Stimulated activated CD4-positive, alpha-beta T cell treated with anti-CD3 and anti-CD28 coated beads, Interleukin-1b, Interleukin-23, amount 100 ng/mL, for 4 hours (primary cell): ENCODE measurements around the gene SLC16A4.
"Not testable (repeated sequence)": the region's sequence is repeated elsewhere in the genome, so short reads cannot be mapped to it uniquely, and the experiment has no call there.

Experiments
- DNase-seq, 2 donors: peaks; one replicate each; pipeline ENCODE4 v3.0.0-alpha.2; 2020; ENCODE audit warnings: low read depth in 2 of 2

Gene SLC16A4

GRCh38 chr1:110409316-110409715 lies 18.5 kb upstream of the SLC16A4 start:
- no peak for DNase-seq

GRCh38 chr1:110408488-110408887 lies 17.7 kb upstream of the SLC16A4 start:
- DNase-seq: no peak

GRCh38 chr1:110407260-110408210 lies 16.7 kb upstream of the SLC16A4 start, which contains the start of gene LAMTOR5:
Gene LAMTOR5, minus strand, starts transcription at chr1:110407694. Its CDS starts 74 bp downstream, at chr1:110407620.
- peak; percentile 81 to 85 for DNase-seq

GRCh38 chr1:110406407-110406806 lies 15.6 kb upstream of the SLC16A4 start:
- DNase-seq: not testable (repeated sequence)

- DNase-seq: no peak
Observed at GRCh38 chr1:110404401-110404800, 13.6 kb upstream of the SLC16A4 start.

- no peak for DNase-seq
Observed at GRCh38 chr1:110403805-110404204, 13.0 kb upstream of the SLC16A4 start.

- DNase-seq: not testable (repeated sequence)
Observed at GRCh38 chr1:110396259-110396958, 5.6 kb upstream of the SLC16A4 start.

- DNase-seq: no peak
Observed at GRCh38 chr1:110394493-110394820, 3.6 kb upstream of the SLC16A4 start.

GRCh38 chr1:110393691-110394492 lies 3.1 kb upstream of the SLC16A4 start:
- no peak for DNase-seq

GRCh38 chr1:110393286-110393685 lies 2.5 kb upstream of the SLC16A4 start:
- no peak for DNase-seq

- DNase-seq: no peak
Observed at GRCh38 chr1:110390096-110390495, 730 bp downstream of the SLC16A4 start.

GRCh38 chr1:110387048-110387754 lies 3.6 kb downstream of the SLC16A4 start:
- no peak for DNase-seq

- DNase-seq: no peak
Observed at GRCh38 chr1:110385369-110385768, 5.5 kb downstream of the SLC16A4 start.

GRCh38 chr1:110384581-110385321 lies 6.1 kb downstream of the SLC16A4 start:
- no peak for DNase-seq

GRCh38 chr1:110383251-110383990 lies 7.4 kb downstream of the SLC16A4 start:
- no peak for DNase-seq

- DNase-seq: no peak
Observed at GRCh38 chr1:110380672-110381283, 10.0 kb downstream of the SLC16A4 start.

- DNase-seq: no peak
Observed at GRCh38 chr1:110375490-110375889, 15.3 kb downstream of the SLC16A4 start.

GRCh38 chr1:110370827-110371226 lies 20.0 kb downstream of the SLC16A4 start:
- DNase-seq: no peak

GRCh38 chr1:110364221-110364620 lies 26.6 kb downstream of the SLC16A4 start:
- DNase-seq: no peak

GRCh38 chr1:110361856-110362255 lies 29.0 kb downstream of the SLC16A4 start:
- DNase-seq: no peak
